Natural killer cell (primary cell): ENCODE results near the gene MKX. TPM values are rescaled to one million over a fixed set of nuclear protein-coding genes. Genes with fewer than 3 reads are reported as not detected.

ENCODE experiments used
- ATAC-seq, 3 donors: fragments of 150-1000 bp in 2 of 3; fragments of 200-7000 bp in 1 of 3; cut with Tn5 transposase; 1 replicate in 1 of 3; 2 replicates in 2 of 3; pipeline ENCODE4 v1.10.0; 2021; ENCODE audit warnings: mild to moderate bottlenecking in 2 of 3, moderate library complexity in 2 of 3
- DNase-seq, 2 donors: peaks; one replicate each; pipeline versions ENCODE4 v3.0.0 to v3.0.0-alpha.2; 2013 to 2021; ENCODE audit warnings: mixed read lengths in 1 of 2
- H3K27ac ChIP-seq: one replicate; pipeline ENCODE4 v1.5.1; 2013; ENCODE audit warnings: mild to moderate bottlenecking, low read length
- H3K27me3 ChIP-seq: one replicate; pipeline ENCODE4 v1.6.1; 2013; ENCODE audit warnings: low read length; ENCODE audit not compliant: control insufficient read depth, insufficient read depth
- H3K36me3 ChIP-seq: one replicate; pipeline ENCODE4 v1.6.1; 2013; ENCODE audit warnings: low read length; ENCODE audit not compliant: control insufficient read depth, insufficient read depth
- H3K4me1 ChIP-seq: one replicate; pipeline ENCODE4 v1.6.1; 2013; ENCODE audit warnings: low read length; ENCODE audit not compliant: control insufficient read depth, insufficient read depth
- H3K4me3 ChIP-seq: one replicate; pipeline ENCODE4 v1.5.1; 2013; ENCODE audit warnings: low read length
- H3K9me3 ChIP-seq: one replicate; pipeline ENCODE4 v1.6.1; 2013; ENCODE audit warnings: low read length; ENCODE audit not compliant: control insufficient read depth, insufficient read depth
- H3K27ac Mint-ChIP-seq, 2 donors: one replicate each; pipeline ENCODE4 v1.8.0; 2022; ENCODE audit warnings: mild to moderate bottlenecking in 2 of 2, mixed read lengths in 2 of 2, moderate library complexity in 1 of 2
- H3K27me3 Mint-ChIP-seq, 2 donors: one replicate each; pipeline ENCODE4 v1.8.0; 2022; ENCODE audit warnings: low read depth in 2 of 2, mixed read lengths in 2 of 2
- H3K36me3 Mint-ChIP-seq: one replicate; pipeline ENCODE4 v1.8.0; 2022; ENCODE audit warnings: mixed read lengths
- H3K4me1 Mint-ChIP-seq, 2 donors: one replicate each; pipeline ENCODE4 v1.8.0; 2022; ENCODE audit warnings: mixed read lengths in 2 of 2
- H3K4me3 Mint-ChIP-seq: one replicate; pipeline ENCODE4 v1.8.0; 2022; ENCODE audit warnings: mild to moderate bottlenecking, moderate library complexity, mixed read lengths
- H3K9me3 Mint-ChIP-seq, 2 donors: one replicate each; pipeline ENCODE4 v1.8.0; 2022; ENCODE audit warnings: mixed read lengths in 2 of 2
- WGBS: methylation state at CpG from one replicate; pipeline ENCODE4 v1.1.7; 2013; ENCODE audit warnings: missing lambda C conversion rate; ENCODE audit not compliant: insufficient coverage; 5-methylcytosine and 5-hydroxymethylcytosine counted together
- intact Hi-C: fragments of 100-400 bp; cut with micrococcal nuclease; formaldehyde crosslinking; loops from one replicate; pipeline ENCODE4 v1.14.2; 2022
- total RNA-seq, 4 donors: library from RNA; stranded (reverse); fragments of 120-200 nt in 1 of 4; gene quantifications; one replicate each; pipeline versions ENCODE4 v1.2.3 to v1.2.4, GENCODE V29; 2013 to 2022
- TF ChIP-seq, protein P1 (sequence below): fragments of 200-600 bp; IDR thresholded peaks from one replicate; pipeline ENCODE4 v1.8.0; 2022; ENCODE audit warnings: antibody characterized with exemption

MKX gene
- total RNA-seq, 3 donors from 2014 or later (not counting 1 experiment from before 2014, with no cell fraction given), result not detected

DNA sequence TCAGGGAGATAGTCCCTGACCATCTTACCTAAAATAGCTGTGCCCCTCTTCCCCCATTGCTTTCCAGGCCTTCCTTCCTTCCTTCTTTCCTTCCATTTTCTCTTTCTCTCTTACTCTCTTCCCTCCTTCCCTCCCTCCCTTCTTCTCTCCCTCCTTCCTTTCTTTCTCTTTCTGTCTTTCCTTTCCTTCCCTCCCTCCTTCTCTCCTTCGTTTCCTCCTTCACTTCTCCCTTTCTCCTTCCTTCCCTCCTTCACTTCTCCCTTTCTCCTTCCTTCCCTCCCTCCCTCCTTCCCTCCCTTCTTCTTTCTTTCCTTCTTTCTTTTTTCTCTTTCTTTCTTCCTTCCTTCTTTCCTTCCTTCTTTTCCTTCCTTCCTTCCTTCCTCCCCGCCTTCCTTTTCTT, 24.6 kb upstream of the MKX start:
- 89% methylated on average over 2 of the region's 2 CpGs for WGBS
- Histone ChIP-seq H3K27me3 (peaks cover 3% of the 10 kb centered on the region), H3K9me3 (no peaks in the 10 kb centered on the region), H3K4me3 (no peak overlapping the region), H3K36me3 (no peaks in the 10 kb centered on the region), H3K27ac (no peak overlapping the region), H3K4me1 (no peaks in the 10 kb centered on the region)
- intact Hi-C loops, result no loop called here
- H3K4me3 Mint-ChIP-seq, result no peak overlapping the region
- H3K9me3 Mint-ChIP-seq, result no peaks in the 10 kb centered on the region
- no peaks in the 10 kb centered on the region for H3K4me1 Mint-ChIP-seq
- no peak for DNase-seq
- no peak overlapping the region for H3K27ac Mint-ChIP-seq
- ATAC-seq, result no peak
- TF ChIP-seq, protein P1, sequence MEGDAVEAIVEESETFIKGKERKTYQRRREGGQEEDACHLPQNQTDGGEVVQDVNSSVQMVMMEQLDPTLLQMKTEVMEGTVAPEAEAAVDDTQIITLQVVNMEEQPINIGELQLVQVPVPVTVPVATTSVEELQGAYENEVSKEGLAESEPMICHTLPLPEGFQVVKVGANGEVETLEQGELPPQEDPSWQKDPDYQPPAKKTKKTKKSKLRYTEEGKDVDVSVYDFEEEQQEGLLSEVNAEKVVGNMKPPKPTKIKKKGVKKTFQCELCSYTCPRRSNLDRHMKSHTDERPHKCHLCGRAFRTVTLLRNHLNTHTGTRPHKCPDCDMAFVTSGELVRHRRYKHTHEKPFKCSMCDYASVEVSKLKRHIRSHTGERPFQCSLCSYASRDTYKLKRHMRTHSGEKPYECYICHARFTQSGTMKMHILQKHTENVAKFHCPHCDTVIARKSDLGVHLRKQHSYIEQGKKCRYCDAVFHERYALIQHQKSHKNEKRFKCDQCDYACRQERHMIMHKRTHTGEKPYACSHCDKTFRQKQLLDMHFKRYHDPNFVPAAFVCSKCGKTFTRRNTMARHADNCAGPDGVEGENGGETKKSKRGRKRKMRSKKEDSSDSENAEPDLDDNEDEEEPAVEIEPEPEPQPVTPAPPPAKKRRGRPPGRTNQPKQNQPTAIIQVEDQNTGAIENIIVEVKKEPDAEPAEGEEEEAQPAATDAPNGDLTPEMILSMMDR, result no peak
- no peaks in the 10 kb centered on the region for H3K36me3 Mint-ChIP-seq
- peaks cover 30 to 55% of the 10 kb centered on the region in 2 donors for H3K27me3 Mint-ChIP-seq

- Mint-ChIP-seq H3K27ac (no peak overlapping the region), H3K9me3 (no peaks in the 10 kb centered on the region), H3K4me1 (no peaks in the 10 kb centered on the region), H3K4me3 (no peak overlapping the region), H3K36me3 (no peaks in the 10 kb centered on the region), H3K27me3 (peaks cover 7 to 25% of the 10 kb centered on the region in 2 donors)
- ATAC-seq (no peak), DNase-seq (no peak)
- Histone ChIP-seq H3K27me3 (no peaks in the 10 kb centered on the region), H3K36me3 (no peaks in the 10 kb centered on the region), H3K27ac (no peak overlapping the region), H3K4me3 (no peak overlapping the region), H3K4me1 (no peaks in the 10 kb centered on the region), H3K9me3 (no peaks in the 10 kb centered on the region)
- WGBS, result 93% methylated on average over 5 of the region's 5 CpGs
- TF ChIP-seq, protein P1, result no peak
- intact Hi-C loops, result no loop called here
Observed at GRCh38 chr10:27760867-27761266, 15.2 kb upstream of the MKX start.

DNA sequence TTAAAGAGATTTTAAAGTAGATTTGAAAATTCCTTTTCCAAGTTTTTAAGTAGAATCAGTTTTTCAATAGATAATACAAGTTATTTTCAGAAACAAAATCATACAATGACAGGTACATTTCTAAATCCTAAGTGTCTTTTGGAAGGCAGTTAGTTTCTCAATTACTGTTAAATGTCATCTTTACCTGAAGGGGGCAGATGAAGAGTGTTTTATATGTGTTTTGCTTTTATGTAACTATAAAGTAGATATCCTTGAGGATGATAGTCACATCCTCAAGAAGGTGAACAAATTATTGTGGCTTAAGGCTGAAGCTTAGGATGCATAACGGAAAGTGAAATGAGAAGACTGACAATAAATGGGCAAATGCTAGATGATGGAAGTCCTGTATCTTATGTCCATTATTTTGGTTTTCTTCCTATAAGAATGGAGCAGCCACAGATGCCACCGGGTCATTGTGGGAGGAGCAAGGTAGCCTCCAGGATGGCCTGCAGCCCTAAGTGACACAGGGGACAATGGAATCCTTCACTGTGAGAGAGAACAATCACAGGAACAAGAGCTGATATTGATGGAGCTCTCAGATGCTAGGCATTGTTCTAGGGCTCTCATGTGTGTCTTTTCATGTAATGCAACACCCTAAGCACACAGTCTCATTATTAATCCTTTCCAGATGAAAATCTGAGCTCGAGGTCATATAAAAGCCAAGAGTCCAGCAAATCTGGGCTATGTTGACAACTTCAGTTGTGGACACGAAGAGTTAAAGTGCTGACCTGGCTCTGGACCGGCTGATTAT, 14.1 kb upstream of the MKX start:
- H3K4me1 Mint-ChIP-seq, result no peaks in the 10 kb centered on the region
- H3K27ac Mint-ChIP-seq, result no peak overlapping the region
- Histone ChIP-seq H3K27ac (no peak overlapping the region), H3K36me3 (no peaks in the 10 kb centered on the region), H3K4me1 (no peaks in the 10 kb centered on the region), H3K4me3 (no peak overlapping the region), H3K9me3 (no peaks in the 10 kb centered on the region), H3K27me3 (no peaks in the 10 kb centered on the region)
- WGBS, result 75% methylated on average over 5 of the region's 5 CpGs
- no peak overlapping the region for H3K4me3 Mint-ChIP-seq
- no peaks in the 10 kb centered on the region for H3K36me3 Mint-ChIP-seq
- ATAC-seq (no peak), DNase-seq (no peak)
- intact Hi-C loops, result no loop called here
- peaks cover 7 to 18% of the 10 kb centered on the region in 2 donors for H3K27me3 Mint-ChIP-seq
- no peaks in the 10 kb centered on the region for H3K9me3 Mint-ChIP-seq
- TF ChIP-seq, protein P1, result no peak
